K562 treated with DMSO at 1 percent for 24 hours (cell line): ENCODE results near the gene CAMP. TPM values are rescaled to one million over a fixed set of nuclear protein-coding genes. Genes with fewer than 3 reads are reported as not detected.

Experiments
- total RNA-seq: library from RNA; unstranded; fragments of 300-600 nt; gene quantifications from 2 replicates; pipeline ENCODE4 v1.2.3, GENCODE V29; 2022; ENCODE audit warnings: low read depth; ENCODE audit not compliant: insufficient read depth

The CAMP gene
- not detected in 2 replicates for total RNA-seq

GRCh38 chr3:48222616-48223513, at the start of gene CAMP:
Gene CAMP, plus strand, starts transcription at chr3:48223495. Its CDS starts 17 bp downstream, at chr3:48223512.

GRCh38 chr3:48188266-48189201, 34.8 kb upstream of the CAMP start, which contains the start of gene CDC25A:
Gene CDC25A, minus strand, starts transcription at chr3:48188417. Its CDS starts 470 bp downstream, at chr3:48187947.

Other genes with a start within 250 kb of the CAMP start
- 103 and 110 TPM in 2 replicates for gene MAP4, start 207.1 kb upstream of the CAMP start, total RNA-seq
- gene CDC25A, start 35.1 kb upstream of the CAMP start, total RNA-seq, result 29.7 and 31.6 TPM in 2 replicates
- gene ZNF589, start 17.6 kb downstream of the CAMP start, total RNA-seq, result 8.7 and 11.6 TPM in 2 replicates
- gene NME6, start 77.9 kb downstream of the CAMP start, total RNA-seq, result 20.8 and 26.5 TPM in 2 replicates
- not detected in 2 replicates for gene SPINK8, start 110.2 kb downstream of the CAMP start, total RNA-seq
- not detected in 2 replicates for gene FBXW12, start 148.7 kb downstream of the CAMP start, total RNA-seq
- gene PLXNB1, start 206.6 kb downstream of the CAMP start, total RNA-seq, result 10.6 and 20.6 TPM in 2 replicates
- gene CCDC51, start 216.6 kb downstream of the CAMP start, total RNA-seq, result 11.3 and 13.1 TPM in 2 replicates
- gene TMA7, start 216.8 kb downstream of the CAMP start, total RNA-seq, result 140 and 171 TPM in 2 replicates
- gene ATRIP, start 223.2 kb downstream of the CAMP start, total RNA-seq, result 7.0 and 7.4 TPM in 2 replicates